Heart left ventricle (tissue), 16 donors: ENCODE results near the gene BCL11A. TPM values are rescaled to one million over a fixed set of nuclear protein-coding genes. Genes with fewer than 3 reads are reported as not detected.

Experiments
- ATAC-seq, 4 donors: fragments of 200-7000 bp; cut with Tn5 transposase; one replicate each; pipeline ENCODE4 v1.9.1; 2020 to 2022; ENCODE audit warnings: moderate library complexity in 4 of 4, mild to moderate bottlenecking in 3 of 4, moderate number of reproducible peaks in 1 of 4
- DNase-seq, 5 donors: peaks; one replicate each; pipeline ENCODE4 v3.0.0-alpha.2; 2020
- H3K27ac ChIP-seq, 12 donors: fragments of 200-600 bp; sonication (generic) in 4 of 12; one replicate each; pipeline versions ENCODE4 v1.5.0 to v1.8.0; 2016 to 2022; ENCODE audit warnings: mild to moderate bottlenecking in 2 of 12
- H3K27me3 ChIP-seq, 9 donors: fragments of 200-600 bp; sonication (generic) in 2 of 9; one replicate each; pipeline versions ENCODE4 v1.5.1 to v1.8.0; 2016 to 2022; ENCODE audit warnings: mild to moderate bottlenecking in 3 of 9
- H3K36me3 ChIP-seq, 9 donors: fragments of 200-600 bp; sonication (generic) in 2 of 9; one replicate each; pipeline versions ENCODE4 v1.5.0 to v1.8.0; 2018 to 2022; ENCODE audit warnings: mild to moderate bottlenecking in 2 of 9
- H3K4me1 ChIP-seq, 12 donors: fragments of 200-600 bp; sonication (generic) in 4 of 12; one replicate each; pipeline versions ENCODE4 v1.5.0 to v1.8.0; 2016 to 2022; ENCODE audit warnings: mild to moderate bottlenecking in 3 of 12
- H3K4me3 ChIP-seq, 12 donors: fragments of 200-600 bp; sonication (generic) in 4 of 12; one replicate each; pipeline versions ENCODE4 v1.5.0 to v1.8.0; 2017 to 2022; ENCODE audit warnings: mild to moderate bottlenecking in 9 of 12, moderate library complexity in 4 of 12
- H3K9me3 ChIP-seq, 12 donors: fragments of 200-600 bp; sonication (generic) in 4 of 12; one replicate each; pipeline versions ENCODE4 v1.5.0 to v1.8.0; 2016 to 2022; ENCODE audit warnings: mild to moderate bottlenecking in 1 of 12
- POLR2A ChIP-seq, 2 donors: fragments of 450-650 bp; IDR thresholded peaks; one replicate each; pipeline ENCODE4 v1.6.1; 2017; ENCODE audit warnings: antibody characterized with exemption in 2 of 2, mild to moderate bottlenecking in 2 of 2, moderate library complexity in 2 of 2
- WGBS, 4 donors: extraction: QIAGEN DNeasy Blood & Tissue Kit in 2 of 4; methylation state at CpG; one replicate each; pipeline versions ENCODE4 v1.1.5 to v1.1.7; 2013 to 2018; 5-methylcytosine and 5-hydroxymethylcytosine counted together
- intact Hi-C, 10 donors: fragments of 100-400 bp; cut with DNase I; formaldehyde crosslinking; loops; one replicate each; pipeline versions ENCODE4 v1.11.1 to v1.14.2; 2022
- polyA plus RNA-seq, 2 donors: library from polyadenylated mRNA; stranded (reverse); fragments of 200-250 nt; gene quantifications; one replicate each; pipeline ENCODE4 v1.2.3, GENCODE V29; 2013
- total RNA-seq, 9 donors: library from RNA; depleted of rRNA in 2 of 9; stranded (reverse); fragments of >200 nt in 2 of 9; fragmentation: NEBNext Ultra II Directional in 3 of 9; extraction: Animal tissue kit (Norgen Biotek cat#: 25700) in 3 of 9; gene quantifications; one replicate each; pipeline versions ENCODE4 v1.1.0 to v1.2.4, GENCODE V29; 2016 to 2023
- TF ChIP-seq, protein P1 (sequence below), 12 donors: fragments of 200-600 bp; sonication (generic) in 4 of 12; IDR thresholded peaks; one replicate each; pipeline versions ENCODE4 v1.5.0 to v1.8.0; 2018 to 2022; ENCODE audit warnings: antibody characterized with exemption in 12 of 12, mild to moderate bottlenecking in 5 of 12
- donor health status: ischemic (EF 13 %, LVEDD 7.1; RV severe dilation, severe dysfunction).
- donor health status: healthy with polysubstance abuse.
- donor health status: DM: no; HTN: yes; CAD: no.
- donor health status: DM: no; HTN: no; CAD: no.
- donor health status: ischemic (EF 25% LVEDD 6.9; RV normal size, moderate dysfunction).
- donor health status: ischemic (EF 25% LVEDD 5.7; RV mildly dilated, moderate dysfunction).
- donor health status: healthy.
- donor health status: DM: yes; HTN: yes; CAD: no.
- donor health status: ischemic (EF 35%, LVEDD 5.7; RV mildly dilated, moderate dysfunction).
- donor health status: nonischemic (EF 11% LVEDD 7.7; RV severe dilation, severe dysfunction).
- donor health status: DM: yes; HTN: yes; CAD: no.
- donor health status: PGD.
- donor health status: ischemic (EF 29% LVEDD 5.4; RV normal size, mild dysfunction).
- donor health status: nonischemic (EF 23%, LVEDD 6.1; RV moderate dilation, normal function).

The BCL11A gene
- total and polyA plus RNA-seq, 11 donors = 5.6 to 31.9 (median 20.2) TPM

DNA sequence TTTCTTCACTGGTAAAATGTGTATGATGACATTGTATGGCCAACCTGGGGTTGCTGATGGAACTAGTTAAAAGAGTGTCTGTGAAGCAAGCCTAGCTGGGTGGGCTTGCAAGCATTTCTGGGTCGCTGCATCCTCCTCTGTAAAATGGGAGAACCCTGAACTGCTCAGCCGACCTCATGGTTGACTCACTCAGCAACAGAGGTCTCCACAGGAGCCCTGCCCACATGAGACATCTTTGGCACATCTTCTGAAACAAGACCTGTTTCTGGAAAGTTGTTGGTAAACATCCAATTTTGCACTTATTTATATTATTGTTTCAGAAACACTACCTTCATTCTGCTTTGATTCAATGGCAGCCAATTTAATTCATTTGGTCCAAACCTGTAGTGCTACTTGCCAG lies 52.6 kb downstream of the BCL11A start:
- no peak for TF ChIP-seq POLR2A (IDR thresholded peaks at IDR 0.05)
- TF ChIP-seq, protein P1, sequence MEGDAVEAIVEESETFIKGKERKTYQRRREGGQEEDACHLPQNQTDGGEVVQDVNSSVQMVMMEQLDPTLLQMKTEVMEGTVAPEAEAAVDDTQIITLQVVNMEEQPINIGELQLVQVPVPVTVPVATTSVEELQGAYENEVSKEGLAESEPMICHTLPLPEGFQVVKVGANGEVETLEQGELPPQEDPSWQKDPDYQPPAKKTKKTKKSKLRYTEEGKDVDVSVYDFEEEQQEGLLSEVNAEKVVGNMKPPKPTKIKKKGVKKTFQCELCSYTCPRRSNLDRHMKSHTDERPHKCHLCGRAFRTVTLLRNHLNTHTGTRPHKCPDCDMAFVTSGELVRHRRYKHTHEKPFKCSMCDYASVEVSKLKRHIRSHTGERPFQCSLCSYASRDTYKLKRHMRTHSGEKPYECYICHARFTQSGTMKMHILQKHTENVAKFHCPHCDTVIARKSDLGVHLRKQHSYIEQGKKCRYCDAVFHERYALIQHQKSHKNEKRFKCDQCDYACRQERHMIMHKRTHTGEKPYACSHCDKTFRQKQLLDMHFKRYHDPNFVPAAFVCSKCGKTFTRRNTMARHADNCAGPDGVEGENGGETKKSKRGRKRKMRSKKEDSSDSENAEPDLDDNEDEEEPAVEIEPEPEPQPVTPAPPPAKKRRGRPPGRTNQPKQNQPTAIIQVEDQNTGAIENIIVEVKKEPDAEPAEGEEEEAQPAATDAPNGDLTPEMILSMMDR (IDR thresholded peaks at IDR 0.05) = no peak
- intact Hi-C loops = loop anchor here in 2 of 10 donors (2.0 to 10.0 kb wide), 2 partner anchors 50 to 166 kb away; no protein-coding TSS in a partner anchor
- Histone ChIP-seq H3K4me3 (no peak overlapping the region), H3K27ac (no peak overlapping the region), H3K27me3 (no peaks in the 10 kb centered on the region), H3K36me3 (no peaks in the 10 kb centered on the region), H3K9me3 (no peaks in the 10 kb centered on the region), H3K4me1 (peaks cover 0 to 67% (median 15%) of the 10 kb centered on the region in 12 donors)
- WGBS, 4 donors = 73 to 91% (median 87%) methylated on average over 2 of the region's 2 CpGs
- DNase-seq (no peak), ATAC-seq (no peak)

- Histone ChIP-seq H3K4me3 (no peak overlapping the region), H3K4me1 (peaks cover 0 to 58% (median 12%) of the 10 kb centered on the region in 12 donors), H3K27ac (peak overlapping the region in 8 of 12 donors; percentile 4 to 61 (median 43)), H3K27me3 (no peaks in the 10 kb centered on the region), H3K36me3 (no peaks in the 10 kb centered on the region), H3K9me3 (no peaks in the 10 kb centered on the region)
- DNase-seq = peak in 4 of 5 donors; percentile 47 to 72 (median 50)
- ATAC-seq = peak; percentile 85 to 93 (median 90)
- WGBS, 4 donors = 60 to 76% (median 72%) methylated on average over 7 to 8 of the region's 8 CpGs
- intact Hi-C loops = loop anchor here in 3 of 10 donors (2.0 to 10.0 kb wide), 4 partner anchors 51 to 165 kb away; partner anchors contain the start of gene BCL11A (in 1 of the 3)
- TF ChIP-seq POLR2A (IDR thresholded peaks at IDR 0.05) = no peak
- TF ChIP-seq, protein P1 (IDR thresholded peaks at IDR 0.05) = no peak
These were observed 53.7 kb downstream of the BCL11A start for GRCh38 chr2:60499651-60500265.

DNA sequence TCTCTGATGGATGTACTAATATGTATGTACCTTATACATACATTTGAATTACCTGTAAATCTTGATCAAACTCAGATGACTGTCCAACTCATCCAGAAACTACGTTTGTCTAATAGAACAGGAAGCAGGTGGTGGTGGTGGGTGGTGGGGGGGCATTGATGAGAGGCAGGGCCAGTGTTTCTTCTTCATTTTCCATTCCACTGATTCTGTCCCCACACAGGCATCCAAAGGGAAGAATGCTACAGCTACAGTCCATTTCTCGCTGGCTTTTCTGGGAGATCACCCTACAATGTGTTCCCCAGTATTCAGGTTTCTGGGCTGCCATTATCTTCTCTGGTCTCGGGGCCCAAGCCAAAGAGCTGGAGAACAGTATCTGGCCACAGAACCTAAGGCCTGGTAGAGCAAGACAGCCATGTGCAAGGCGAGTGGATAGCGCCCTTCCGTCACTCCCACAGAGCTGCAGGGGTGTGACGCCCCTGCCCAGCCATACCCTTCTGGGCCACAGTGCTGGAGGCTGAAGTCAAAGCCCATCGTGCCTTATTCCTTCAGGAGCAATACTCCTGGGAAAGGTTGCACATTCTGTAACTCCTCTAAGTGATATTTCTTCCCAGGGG lies 54.5 kb downstream of the BCL11A start:
- DNase-seq (no peak), ATAC-seq (no peak)
- no peaks in the 10 kb centered on the region for H3K9me3 ChIP-seq
- 86 to 91% (median 88%) methylated on average over 6 to 8 of the region's 8 CpGs for WGBS, 4 donors
- intact Hi-C loops = loop anchor here in 2 of 10 donors (5.0 to 10.0 kb wide), 2 partner anchors 53 to 54 kb away; partner anchors contain the start of gene BCL11A (in 1 of the 2)
- no peak for TF ChIP-seq POLR2A (IDR thresholded peaks at IDR 0.05)
- TF ChIP-seq, protein P1 (IDR thresholded peaks at IDR 0.05) = no peak
- H3K4me3 ChIP-seq = no peak overlapping the region
- H3K4me1 ChIP-seq = peaks cover 0 to 50% (median 11%) of the 10 kb centered on the region in 12 donors
- H3K27me3 ChIP-seq = no peaks in the 10 kb centered on the region
- H3K36me3 ChIP-seq = no peaks in the 10 kb centered on the region
- H3K27ac ChIP-seq = peak overlapping the region in 2 of 12 donors; percentile 43 to 61
